Measurements from ENCODE around the gene APOLD1.

DNA sequence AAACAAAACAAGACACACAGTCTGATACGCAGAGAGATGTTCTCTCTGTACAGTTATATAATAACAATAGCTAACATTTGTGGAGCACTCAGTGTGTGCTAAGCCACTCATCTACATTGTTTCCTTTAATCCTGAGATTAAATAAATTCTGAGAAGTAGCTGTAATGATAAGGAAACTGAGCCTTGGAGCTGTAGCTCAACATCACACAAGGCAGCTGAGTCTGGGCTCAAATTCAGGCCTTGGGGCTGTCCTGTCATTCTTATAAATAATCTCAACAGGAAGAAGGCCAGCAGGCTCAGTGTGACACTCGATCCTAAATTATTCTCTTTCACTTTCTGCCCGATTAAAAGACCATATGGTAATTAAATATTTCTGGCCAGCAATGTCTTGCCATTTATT lies 43.8 kb upstream of the APOLD1 start:
- TF ChIP-seq MAFK (IDR thresholded peaks at IDR 0.05; ENCODE audit: low read depth, low read length), result no peak
- TF ChIP-seq EP300 (IDR thresholded peaks at IDR 0.05; ENCODE audit: borderline replicate concordance in 1 of 2, low read depth in 2 of 2, low read length in 2 of 2), result no peak
- TF ChIP-seq TAF1 (IDR thresholded peaks at IDR 0.05; ENCODE audit: low read depth, low read length), result no peak

All from H1 (cell line).